WERI-Rb-1 (cell line): Measurements from ENCODE around the gene GRHL1.
"Not testable (repeated sequence)": the region's sequence is repeated elsewhere in the genome, so short reads cannot be mapped to it uniquely, and the experiment has no call there.

Source experiments
- DNase-seq: peaks from one replicate; pipeline ENCODE4 v3.0.0-alpha.2; 2020
- H3K27ac ChIP-seq: fragments of 250-450 bp; sonication (Bioruptor Pico); 2 replicates; pipeline ENCODE4 v1.5.1; 2020; ENCODE audit warnings: mild to moderate bottlenecking, moderate library complexity
- H3K27me3 ChIP-seq: fragments of 250-450 bp; sonication (Bioruptor Pico); 2 replicates; pipeline ENCODE4 v1.5.1; 2021; ENCODE audit warnings: mild to moderate bottlenecking, low read depth, moderate library complexity; ENCODE audit not compliant: insufficient read depth, severe bottlenecking
- H3K36me3 ChIP-seq: fragments of 250-450 bp; sonication (Bioruptor Pico); 2 replicates; pipeline ENCODE4 v1.5.1; 2020; ENCODE audit warnings: mild to moderate bottlenecking, moderate library complexity
- H3K4me3 ChIP-seq: 2 replicates; pipeline ENCODE4 v1.5.1; 2011; ENCODE audit warnings: low read depth, mild to moderate bottlenecking, control low read depth, low read length
- H3K9me3 ChIP-seq: fragments of 250-450 bp; sonication (Bioruptor Pico); 2 replicates; pipeline ENCODE4 v1.5.1; 2021; ENCODE audit warnings: mild to moderate bottlenecking, moderate library complexity; ENCODE audit not compliant: severe bottlenecking
- CTCF ChIP-seq: IDR thresholded peaks from 2 replicates; pipeline ENCODE4 v1.5.1; 2011; ENCODE audit warnings: low read depth, mild to moderate bottlenecking, control low read depth, inconsistent platforms, low read length

GRHL1 gene

GRCh38 chr2:9910699-9911098, 40.8 kb upstream of the GRHL1 start:
- no peak for TF ChIP-seq CTCF

DNA sequence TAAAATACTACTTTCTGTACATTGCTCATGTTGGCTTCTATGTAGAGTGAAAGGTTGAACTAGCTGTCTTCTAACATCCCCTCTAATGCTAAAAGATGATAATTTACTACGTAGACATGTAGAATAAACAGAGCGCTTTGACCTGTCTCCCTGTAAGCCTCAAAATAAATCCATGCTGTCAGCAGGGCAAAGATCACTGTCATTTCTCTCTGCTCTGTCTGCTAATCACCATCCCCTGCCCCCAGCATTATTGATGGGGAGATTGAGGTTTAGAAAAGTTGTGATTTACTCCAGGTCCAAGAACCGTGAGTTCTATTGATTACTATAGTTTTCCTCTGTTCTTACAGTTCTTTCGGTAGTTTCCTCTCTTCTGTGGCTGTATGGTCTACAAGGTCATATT, 39.0 kb upstream of the GRHL1 start:
- H3K36me3 ChIP-seq: peaks cover 57% of the 10 kb centered on the region
- TF ChIP-seq CTCF: no peak
- no peak overlapping the region for H3K27ac ChIP-seq
- no peaks in the 10 kb centered on the region for H3K27me3 ChIP-seq
- H3K9me3 ChIP-seq: no peaks in the 10 kb centered on the region
- peak; percentile 53 for DNase-seq
- H3K4me3 ChIP-seq: no peak overlapping the region

More at GRCh38 chr2:9910699-9911098, 40.8 kb upstream of the GRHL1 start:
- no peaks in the 10 kb centered on the region for H3K9me3 ChIP-seq
- DNase-seq: no peak
- no peaks in the 10 kb centered on the region for H3K27me3 ChIP-seq
- H3K4me3 ChIP-seq: no peak overlapping the region
- peaks cover 59% of the 10 kb centered on the region for H3K36me3 ChIP-seq
- no peak overlapping the region for H3K27ac ChIP-seq

DNA sequence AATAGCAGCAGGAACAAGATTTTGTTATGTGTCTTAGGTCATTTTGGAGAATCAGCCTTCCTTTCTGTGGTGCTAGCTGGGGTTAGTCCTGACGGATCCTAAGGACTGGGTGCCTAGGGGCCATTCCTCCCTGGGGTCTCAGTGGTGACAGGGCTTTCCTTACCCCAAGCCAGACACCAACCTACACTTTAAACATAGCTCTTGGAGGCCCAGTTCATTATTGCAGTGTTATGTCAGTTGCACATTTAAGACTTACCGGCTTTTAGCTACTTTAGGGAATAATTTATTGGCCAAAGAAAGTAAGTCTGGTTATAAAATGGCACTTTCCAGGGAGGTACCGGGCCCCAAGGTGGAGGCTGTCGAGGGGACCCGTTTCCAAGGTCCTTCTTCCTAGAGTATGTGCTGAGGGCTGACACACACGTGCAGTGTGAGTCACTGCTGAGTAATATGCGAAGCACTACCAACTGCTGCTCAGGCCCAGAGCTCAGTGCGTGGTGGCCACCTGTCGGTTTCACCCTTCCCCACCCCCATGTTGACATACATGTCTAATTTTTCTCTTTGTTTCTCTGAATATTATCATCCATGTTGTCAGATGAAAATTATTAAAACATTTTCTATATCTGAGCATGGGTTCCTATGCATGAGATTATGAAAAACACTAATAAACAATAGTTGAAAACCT, 37.0 kb upstream of the GRHL1 start:
- no peak for TF ChIP-seq CTCF
- Histone ChIP-seq H3K27me3 (no peaks in the 10 kb centered on the region), H3K36me3 (peaks cover 70% of the 10 kb centered on the region), H3K4me3 (no peak overlapping the region), H3K27ac (no peak overlapping the region), H3K9me3 (no peaks in the 10 kb centered on the region)
- no peak for DNase-seq

- Histone ChIP-seq H3K27me3 (no peaks in the 10 kb centered on the region), H3K27ac (no peak overlapping the region), H3K36me3 (peaks cover 84% of the 10 kb centered on the region), H3K4me3 (no peak overlapping the region), H3K9me3 (no peaks in the 10 kb centered on the region)
- no peak for TF ChIP-seq CTCF
- DNase-seq: no peak
Measured at GRCh38 chr2:9918275-9918674, 33.2 kb upstream of the GRHL1 start.

GRCh38 chr2:9919512-9919911, 32.0 kb upstream of the GRHL1 start:
- H3K36me3 ChIP-seq: peaks cover 84% of the 10 kb centered on the region
- no peak for TF ChIP-seq CTCF
- H3K9me3 ChIP-seq: no peaks in the 10 kb centered on the region
- H3K27me3 ChIP-seq: no peaks in the 10 kb centered on the region
- no peak overlapping the region for H3K27ac ChIP-seq
- no peak for DNase-seq
- no peak overlapping the region for H3K4me3 ChIP-seq

GRCh38 chr2:9927020-9927419, 24.5 kb upstream of the GRHL1 start:
- H3K27me3 ChIP-seq, H3K27ac ChIP-seq, H3K4me3 ChIP-seq, DNase-seq, H3K9me3 ChIP-seq: not testable (repeated sequence)
- peaks cover 44% of the 10 kb centered on the region for H3K36me3 ChIP-seq
